HepG2 (cell line): ENCODE measurements around the gene HOXA1. TPM values are rescaled to one million over a fixed set of nuclear protein-coding genes. Genes with fewer than 3 reads are reported as not detected.
A peak's percentile ranks its signal among the peaks of the same experiment; 100 is the strongest.

Experiments
- ARNT2 ChIP-seq: sonication (generic); formaldehyde crosslinking; IDR thresholded peaks from 2 replicates; pipeline ENCODE4 v1.8.0; 2022; ENCODE audit warnings: mild to moderate bottlenecking, low read depth, missing genetic modification reagents, moderate library complexity
- ERF ChIP-seq: IDR thresholded peaks from 2 replicates; pipeline ENCODE4 v1.6.1; 2018; ENCODE audit warnings: missing biosample characterization, missing genetic modification reagents
- ESRRA ChIP-seq: sonication (generic); formaldehyde crosslinking; IDR thresholded peaks from 2 replicates; pipeline ENCODE4 v1.5.1; 2020; ENCODE audit warnings: mild to moderate bottlenecking, low read depth, missing genetic modification reagents
- KDM1A ChIP-seq: IDR thresholded peaks from 2 replicates; pipeline ENCODE4 v1.6.1; 2016; ENCODE audit warnings: missing compliant biosample characterization
- KLF11 ChIP-seq: IDR thresholded peaks from 2 replicates; pipeline ENCODE4 v1.6.1; 2016; ENCODE audit warnings: missing compliant biosample characterization
- MATR3 ChIP-seq: sonication (generic); formaldehyde crosslinking; IDR thresholded peaks from 2 replicates; pipeline ENCODE4 v1.4.0; 2020; ENCODE audit warnings: missing genetic modification reagents
- MEF2D ChIP-seq: sonication (generic); formaldehyde crosslinking; IDR thresholded peaks from 2 replicates; pipeline ENCODE4 v1.5.1; 2020; ENCODE audit warnings: mild to moderate bottlenecking, missing genetic modification reagents
- RBM22 ChIP-seq: fragments of 200-400 bp; formaldehyde crosslinking; optimal IDR thresholded peaks from 2 replicates; pipeline ENCODE3; 2017; ENCODE audit warnings: mild to moderate bottlenecking, low read length, moderate library complexity
- SETDB1 ChIP-seq: sonication (generic); formaldehyde crosslinking; IDR thresholded peaks from 2 replicates; pipeline ENCODE4 v1.5.1; 2020; ENCODE audit warnings: missing genetic modification reagents, mild to moderate bottlenecking, borderline replicate concordance
- TP53 ChIP-seq: sonication (generic); formaldehyde crosslinking; conservative IDR thresholded peaks from 2 replicates; pipeline ENCODE4 v1.4.0; 2020; ENCODE audit warnings: missing genetic modification reagents
- ZFP36L1 ChIP-seq: sonication (generic); formaldehyde crosslinking; IDR thresholded peaks from 2 replicates; pipeline ENCODE4 v1.8.0; 2022; ENCODE audit warnings: mild to moderate bottlenecking, missing genetic modification reagents, moderate library complexity
- ZNF276 ChIP-seq: sonication (generic); formaldehyde crosslinking; IDR thresholded peaks from 2 replicates; pipeline ENCODE4 v1.4.0; 2020; ENCODE audit warnings: mild to moderate bottlenecking, low read depth, missing genetic modification reagents
- ZNF280B ChIP-seq: sonication (generic); formaldehyde crosslinking; IDR thresholded peaks from 2 replicates; pipeline ENCODE4 v1.5.0; 2020; ENCODE audit warnings: missing genetic modification reagents, mild to moderate bottlenecking, borderline replicate concordance
- ZNF44 ChIP-seq: sonication (generic); formaldehyde crosslinking; IDR thresholded peaks from 2 replicates; pipeline ENCODE4 v1.5.1; 2020; ENCODE audit warnings: mild to moderate bottlenecking, missing genetic modification reagents
- ZNF546 ChIP-seq: sonication (generic); formaldehyde crosslinking; conservative IDR thresholded peaks from 2 replicates; pipeline ENCODE4 v1.8.1; 2023; ENCODE audit warnings: mild to moderate bottlenecking, missing genetic modification reagents
- ZNF670 ChIP-seq: sonication (generic); formaldehyde crosslinking; IDR thresholded peaks from 2 replicates; pipeline ENCODE4 v1.8.0; 2022; ENCODE audit warnings: mild to moderate bottlenecking, missing genetic modification reagents, borderline replicate concordance
- polyA plus RNA-seq, 8 experiments: library from polyadenylated mRNA; depleted of rRNA in 3 of 8; stranded (reverse) in 7 of 8; unstranded in 1 of 8; fragments of >200 nt; fragmentation: Illumina TruSeq in 4 of 8; extraction: Trizol in 4 of 8; gene quantifications; 2 replicates each; pipeline versions ENCODE4 v1.2.1 to v1.2.3, GENCODE V29; 2011 to 2016; ENCODE audit warnings: low read depth in 4 of 8, missing spikeins in 1 of 8, mixed read lengths in 1 of 8; ENCODE audit not compliant: insufficient read depth in 1 of 8
- total RNA-seq, 5 experiments: library from RNA; depleted of rRNA; stranded (reverse); fragments of >200 nt; fragmentation: Illumina TruSeq; extraction: Trizol; gene quantifications; 2 replicates each; pipeline ENCODE4 v1.2.3, GENCODE V29; 2016; ENCODE audit warnings: low read depth in 1 of 5
- TF ChIP-seq, protein P1 (sequence below): sonication (generic); formaldehyde crosslinking; IDR thresholded peaks from 2 replicates; pipeline ENCODE4 v1.8.1; 2022; ENCODE audit warnings: mild to moderate bottlenecking, missing genetic modification reagents
- TF ChIP-seq, protein P2 (sequence below): IDR thresholded peaks from 2 replicates; pipeline ENCODE4 v1.6.1; 2016; ENCODE audit warnings: low read depth

The HOXA1 gene
- total and polyA plus RNA-seq, 2 of the 13 experiments (the other 11 are each of a cell fraction or from before 2014, with no cell fraction given): 0.18 to 0.20 TPM

- peak; percentile 32; the same call in 1 of the 2 replicates for TF ChIP-seq ZNF276 (CRISPR knock-in tag)
- peak; percentile 52; the same call in 1 of the 2 replicates for TF ChIP-seq KDM1A (CRISPR knock-in tag)
- peak; percentile 70 for TF ChIP-seq ARNT2 (CRISPR knock-in tag)
- TF ChIP-seq TP53 (CRISPR knock-in tag): no peak
- TF ChIP-seq ERF (CRISPR knock-in tag): peak; percentile 65; the same call in 1 of the 2 replicates
- TF ChIP-seq MEF2D (CRISPR knock-in tag): no peak
- TF ChIP-seq ZNF546: no peak
- TF ChIP-seq, protein P1, sequence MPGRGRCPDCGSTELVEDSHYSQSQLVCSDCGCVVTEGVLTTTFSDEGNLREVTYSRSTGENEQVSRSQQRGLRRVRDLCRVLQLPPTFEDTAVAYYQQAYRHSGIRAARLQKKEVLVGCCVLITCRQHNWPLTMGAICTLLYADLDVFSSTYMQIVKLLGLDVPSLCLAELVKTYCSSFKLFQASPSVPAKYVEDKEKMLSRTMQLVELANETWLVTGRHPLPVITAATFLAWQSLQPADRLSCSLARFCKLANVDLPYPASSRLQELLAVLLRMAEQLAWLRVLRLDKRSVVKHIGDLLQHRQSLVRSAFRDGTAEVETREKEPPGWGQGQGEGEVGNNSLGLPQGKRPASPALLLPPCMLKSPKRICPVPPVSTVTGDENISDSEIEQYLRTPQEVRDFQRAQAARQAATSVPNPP (CRISPR knock-in tag): peak; percentile 56; the same call in 1 of the 2 replicates
- no peak for TF ChIP-seq SETDB1 (CRISPR knock-in tag)
- TF ChIP-seq ZNF670 (CRISPR knock-in tag): no peak
- TF ChIP-seq ZFP36L1 (CRISPR knock-in tag): no peak
- no peak for TF ChIP-seq ESRRA (CRISPR knock-in tag)
- TF ChIP-seq MATR3 (CRISPR knock-in tag): no peak
- TF ChIP-seq, protein P2, sequence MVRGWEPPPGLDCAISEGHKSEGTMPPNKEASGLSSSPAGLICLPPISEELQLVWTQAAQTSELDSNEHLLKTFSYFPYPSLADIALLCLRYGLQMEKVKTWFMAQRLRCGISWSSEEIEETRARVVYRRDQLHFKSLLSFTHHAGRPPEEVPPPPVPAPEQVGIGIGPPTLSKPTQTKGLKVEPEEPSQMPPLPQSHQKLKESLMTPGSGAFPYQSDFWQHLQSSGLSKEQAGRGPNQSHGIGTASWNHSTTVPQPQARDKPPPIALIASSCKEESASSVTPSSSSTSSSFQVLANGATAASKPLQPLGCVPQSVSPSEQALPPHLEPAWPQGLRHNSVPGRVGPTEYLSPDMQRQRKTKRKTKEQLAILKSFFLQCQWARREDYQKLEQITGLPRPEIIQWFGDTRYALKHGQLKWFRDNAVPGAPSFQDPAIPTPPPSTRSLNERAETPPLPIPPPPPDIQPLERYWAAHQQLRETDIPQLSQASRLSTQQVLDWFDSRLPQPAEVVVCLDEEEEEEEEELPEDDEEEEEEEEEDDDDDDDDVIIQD (CRISPR knock-in tag): no peak
- TF ChIP-seq RBM22: no peak
- TF ChIP-seq KLF11 (CRISPR knock-in tag): no peak; the same call in 1 of the 2 replicates
- no peak for TF ChIP-seq ZNF44
- peak; percentile 90 for TF ChIP-seq ZNF280B
Measured at GRCh38 chr7:27130540-27131389, 35.0 kb upstream of the HOXA1 start, which contains the start of gene HOXA4 (continued).
